ENCODE data around the gene KCNK13.

GRCh38 chr14:90184571-90185266, 122.9 kb downstream of the KCNK13 start:
- TF ChIP-seq CTCF (conservative IDR thresholded peaks at IDR 0.05; ENCODE audit: low read depth, low read length) (no peak), MAZ (IDR thresholded peaks at IDR 0.05; ENCODE audit: borderline replicate concordance, low read depth, low read length) (no peak), RAD21 (IDR thresholded peaks at IDR 0.05; ENCODE audit: low read length) (no peak), MXI1 (IDR thresholded peaks at IDR 0.05; ENCODE audit: borderline replicate concordance, low read depth, low read length) (no peak), CEBPB (IDR thresholded peaks at IDR 0.05; ENCODE audit: low read depth, low read length) (no peak), POLR2A (IDR thresholded peaks at IDR 0.05; ENCODE audit: low read depth, low read length) (no peak), CHD1 (IDR thresholded peaks at IDR 0.05; ENCODE audit: low read depth, low read length) (no peak)
- TF ChIP-seq, protein P1, sequence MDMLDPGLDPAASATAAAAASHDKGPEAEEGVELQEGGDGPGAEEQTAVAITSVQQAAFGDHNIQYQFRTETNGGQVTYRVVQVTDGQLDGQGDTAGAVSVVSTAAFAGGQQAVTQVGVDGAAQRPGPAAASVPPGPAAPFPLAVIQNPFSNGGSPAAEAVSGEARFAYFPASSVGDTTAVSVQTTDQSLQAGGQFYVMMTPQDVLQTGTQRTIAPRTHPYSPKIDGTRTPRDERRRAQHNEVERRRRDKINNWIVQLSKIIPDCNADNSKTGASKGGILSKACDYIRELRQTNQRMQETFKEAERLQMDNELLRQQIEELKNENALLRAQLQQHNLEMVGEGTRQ (IDR thresholded peaks at IDR 0.05; ENCODE audit: low read depth, low read length) = no peak
